ENCODE measurements around the gene C19orf25. TPM values are rescaled to one million over a fixed set of nuclear protein-coding genes. Genes with fewer than 3 reads are reported as not detected.

C19orf25 gene
- total and polyA plus RNA-seq, 4 donors: 24.1 to 42.6 (median 34.5) TPM

DNA sequence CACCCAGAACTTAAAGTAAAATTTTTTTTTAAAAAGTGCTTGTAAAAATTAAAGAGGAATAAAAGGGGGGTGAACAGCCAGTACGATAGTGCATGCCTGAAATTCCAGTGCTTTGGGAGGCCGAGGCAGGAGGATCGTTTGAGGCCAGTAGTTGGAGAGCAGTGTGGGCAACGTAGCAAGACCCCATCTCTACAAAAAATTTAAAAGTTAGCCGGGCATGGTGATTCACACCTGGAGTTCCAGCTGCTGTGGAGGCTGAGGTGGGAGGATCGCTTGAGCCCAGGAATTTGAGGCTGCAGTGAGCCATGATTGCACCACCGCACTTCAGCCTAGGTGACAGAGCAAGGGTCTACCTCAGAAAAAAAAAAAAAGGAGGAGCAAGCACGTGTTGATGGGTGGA, 26.0 kb upstream of the C19orf25 start:
- no peaks in the 10 kb centered on the region for H3K36me3 ChIP-seq (ENCODE audit: control insufficient read depth in 4 of 4, insufficient read depth in 4 of 4, low read length in 4 of 4)
- H3K9me3 ChIP-seq (ENCODE audit: control insufficient read depth in 4 of 4, insufficient read depth in 3 of 4, low read length in 3 of 4): peaks cover 0 to 8% (median 0%) of the 10 kb centered on the region in 4 donors
- ATAC-seq (ENCODE audit: insufficient read depth, low FRiP score) (no peak), DNase-seq (no peak)
- 71 to 74% methylated on average over 8 of the region's 8 CpGs for WGBS, 2 donors
- no peak overlapping the region for H3K27ac ChIP-seq (ENCODE audit: low read depth in 1 of 2, low read length in 1 of 2)
- TF ChIP-seq, protein P1, sequence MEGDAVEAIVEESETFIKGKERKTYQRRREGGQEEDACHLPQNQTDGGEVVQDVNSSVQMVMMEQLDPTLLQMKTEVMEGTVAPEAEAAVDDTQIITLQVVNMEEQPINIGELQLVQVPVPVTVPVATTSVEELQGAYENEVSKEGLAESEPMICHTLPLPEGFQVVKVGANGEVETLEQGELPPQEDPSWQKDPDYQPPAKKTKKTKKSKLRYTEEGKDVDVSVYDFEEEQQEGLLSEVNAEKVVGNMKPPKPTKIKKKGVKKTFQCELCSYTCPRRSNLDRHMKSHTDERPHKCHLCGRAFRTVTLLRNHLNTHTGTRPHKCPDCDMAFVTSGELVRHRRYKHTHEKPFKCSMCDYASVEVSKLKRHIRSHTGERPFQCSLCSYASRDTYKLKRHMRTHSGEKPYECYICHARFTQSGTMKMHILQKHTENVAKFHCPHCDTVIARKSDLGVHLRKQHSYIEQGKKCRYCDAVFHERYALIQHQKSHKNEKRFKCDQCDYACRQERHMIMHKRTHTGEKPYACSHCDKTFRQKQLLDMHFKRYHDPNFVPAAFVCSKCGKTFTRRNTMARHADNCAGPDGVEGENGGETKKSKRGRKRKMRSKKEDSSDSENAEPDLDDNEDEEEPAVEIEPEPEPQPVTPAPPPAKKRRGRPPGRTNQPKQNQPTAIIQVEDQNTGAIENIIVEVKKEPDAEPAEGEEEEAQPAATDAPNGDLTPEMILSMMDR (IDR thresholded peaks at IDR 0.05; ENCODE audit: control extremely low read depth, extremely low read depth): no peak
- peaks cover 0 to 31% (median 28%) of the 10 kb centered on the region in 3 donors for H3K27me3 ChIP-seq (ENCODE audit: control insufficient read depth in 3 of 3, insufficient read depth in 3 of 3, low read length in 2 of 3)
- H3K4me3 ChIP-seq: no peak overlapping the region
- H3K9ac ChIP-seq (ENCODE audit: insufficient read depth in 1 of 2, low read length in 2 of 2): no peak overlapping the region
- H3K4me1 ChIP-seq (ENCODE audit: control insufficient read depth in 5 of 5, insufficient read depth in 5 of 5, low read length in 5 of 5): peaks cover 0 to 7% (median 6%) of the 10 kb centered on the region in 5 donors

DNA sequence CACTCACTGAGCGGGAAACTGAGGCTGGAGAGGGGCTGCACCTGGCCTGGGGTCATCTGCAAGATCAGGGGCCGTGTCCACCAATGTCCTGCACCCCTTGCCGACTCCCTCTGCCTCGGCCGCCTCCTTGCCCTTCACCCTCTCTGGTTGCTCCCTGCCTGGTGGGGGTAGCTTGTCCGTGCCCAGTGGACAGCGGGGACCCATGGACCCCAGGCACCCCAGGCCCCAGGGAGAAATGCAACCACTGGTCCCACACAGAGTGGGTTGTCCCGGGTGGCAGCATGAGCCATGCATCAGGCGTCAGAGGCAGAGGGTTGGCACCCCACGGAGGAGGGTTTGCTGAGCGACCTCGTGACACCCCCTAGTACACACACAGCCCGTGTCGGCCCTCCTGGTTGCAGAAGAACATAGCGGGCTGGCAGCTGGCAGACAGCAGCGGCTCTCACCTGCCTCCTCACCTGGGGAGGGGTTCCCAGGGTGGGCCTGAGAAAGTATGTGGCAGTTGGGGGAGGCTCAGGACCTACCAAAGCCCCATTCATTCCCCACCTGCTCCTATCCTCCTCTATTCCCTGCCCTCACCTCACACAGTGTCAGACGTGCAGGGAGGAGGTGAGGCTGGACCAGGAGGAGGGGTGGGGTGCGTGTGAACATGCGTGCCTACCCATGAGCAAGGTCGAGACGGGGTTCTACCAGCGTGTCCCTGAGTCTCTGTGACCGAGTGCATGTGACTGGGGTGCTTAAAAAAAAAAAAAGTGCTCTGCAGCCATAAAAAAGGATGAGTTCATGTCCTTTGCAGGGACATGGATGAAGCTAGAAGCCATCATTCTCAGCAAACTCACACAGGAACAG, 25.1 kb upstream of the C19orf25 start:
- DNase-seq: no peak
- no peak overlapping the region for H3K4me3 ChIP-seq
- TF ChIP-seq, protein P1 (IDR thresholded peaks at IDR 0.05; ENCODE audit: control extremely low read depth, extremely low read depth): no peak
- 46 to 61% methylated on average over 22 to 23 of the region's 23 CpGs for WGBS, 2 donors
- no peak overlapping the region for H3K27ac ChIP-seq (ENCODE audit: low read depth in 1 of 2, low read length in 1 of 2)
- ATAC-seq (ENCODE audit: insufficient read depth, low FRiP score): no peak
- peaks cover 0 to 7% (median 6%) of the 10 kb centered on the region in 5 donors for H3K4me1 ChIP-seq (ENCODE audit: control insufficient read depth in 5 of 5, insufficient read depth in 5 of 5, low read length in 5 of 5)
- H3K27me3 ChIP-seq (ENCODE audit: control insufficient read depth in 3 of 3, insufficient read depth in 3 of 3, low read length in 2 of 3): peaks cover 0 to 27% (median 25%) of the 10 kb centered on the region in 3 donors
- H3K9ac ChIP-seq (ENCODE audit: insufficient read depth in 1 of 2, low read length in 2 of 2): no peak overlapping the region
- no peaks in the 10 kb centered on the region for H3K36me3 ChIP-seq (ENCODE audit: control insufficient read depth in 4 of 4, insufficient read depth in 4 of 4, low read length in 4 of 4)
- peaks cover 0 to 8% (median 0%) of the 10 kb centered on the region in 4 donors for H3K9me3 ChIP-seq (ENCODE audit: control insufficient read depth in 4 of 4, insufficient read depth in 3 of 4, low read length in 3 of 4)

DNA sequence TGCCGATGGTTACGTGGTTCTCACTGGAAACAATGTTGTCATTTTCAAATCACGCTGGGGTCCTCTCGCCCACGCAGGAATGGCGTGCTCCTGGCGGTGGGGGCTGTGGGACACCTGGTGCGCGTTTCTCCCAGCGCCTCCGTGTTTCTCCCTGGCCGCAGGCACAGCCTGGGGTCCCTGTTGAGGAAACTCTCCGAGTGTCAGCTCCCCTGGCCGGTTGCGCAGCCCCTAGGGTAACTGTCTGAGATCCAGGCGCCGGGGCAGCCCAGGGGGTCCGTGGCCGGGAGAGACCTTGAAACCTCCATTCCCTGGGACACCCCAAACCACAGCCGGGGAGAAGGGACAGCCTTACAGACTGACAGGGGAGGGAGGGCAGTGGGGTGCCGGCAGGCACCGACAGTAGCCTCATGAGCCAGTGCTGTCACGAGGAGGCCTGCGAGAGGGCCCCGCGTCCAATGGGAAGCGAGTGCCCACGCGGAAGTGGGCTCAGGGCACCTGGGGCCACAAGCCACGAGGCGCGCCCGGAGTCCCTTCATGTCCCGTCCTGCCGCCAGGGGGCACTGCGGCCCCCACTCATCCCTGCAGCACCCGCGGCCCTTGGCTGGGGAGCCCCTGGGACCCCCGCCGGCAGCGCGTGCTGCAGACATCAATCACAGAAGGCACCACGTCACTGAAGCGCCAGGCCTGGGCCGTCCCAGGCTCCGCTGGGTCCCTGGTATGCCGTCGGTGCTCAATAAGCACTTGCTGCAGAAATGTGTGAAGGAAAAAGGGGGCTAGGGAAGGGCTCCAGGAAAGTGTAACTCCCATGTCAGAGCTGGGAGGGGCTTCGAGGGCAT, 24.3 kb upstream of the C19orf25 start:
- Histone ChIP-seq H3K4me1 (ENCODE audit: control insufficient read depth in 5 of 5, insufficient read depth in 5 of 5, low read length in 5 of 5) (peaks cover 0 to 7% (median 6%) of the 10 kb centered on the region in 5 donors), H3K27ac (ENCODE audit: low read depth in 1 of 2, low read length in 1 of 2) (no peak overlapping the region), H3K4me3 (no peak overlapping the region), H3K9me3 (ENCODE audit: control insufficient read depth in 4 of 4, insufficient read depth in 3 of 4, low read length in 3 of 4) (peaks cover 0 to 5% (median 0%) of the 10 kb centered on the region in 4 donors), H3K27me3 (ENCODE audit: control insufficient read depth in 3 of 3, insufficient read depth in 3 of 3, low read length in 2 of 3) (peaks cover 0 to 27% (median 25%) of the 10 kb centered on the region in 3 donors), H3K36me3 (ENCODE audit: control insufficient read depth in 4 of 4, insufficient read depth in 4 of 4, low read length in 4 of 4) (no peaks in the 10 kb centered on the region), H3K9ac (ENCODE audit: insufficient read depth in 1 of 2, low read length in 2 of 2) (no peak overlapping the region)
- 8 to 11% methylated on average over 44 to 49 of the region's 49 CpGs for WGBS, 2 donors
- ATAC-seq (ENCODE audit: insufficient read depth, low FRiP score) (no peak), DNase-seq (peak in 2 of 3 donors; percentile 25 to 51)
- TF ChIP-seq, protein P1 (IDR thresholded peaks at IDR 0.05; ENCODE audit: control extremely low read depth, extremely low read depth): peak; percentile 13

Measured in lung (tissue), 12 donors.